Nephron (organoid): ENCODE measurements around the gene TEX19.

Source experiments
- H3K27ac Mint-ChIP-seq, 3 experiments: 2 replicates each; pipeline ENCODE4 v1.8.0; 2020; ENCODE audit warnings: mixed read lengths in 3 of 3, mild to moderate bottlenecking in 2 of 3, moderate library complexity in 1 of 3
- H3K27me3 Mint-ChIP-seq: 2 replicates; pipeline ENCODE4 v1.8.0; 2021; ENCODE audit warnings: low read depth, mild to moderate bottlenecking, moderate library complexity, mixed read lengths
- H3K36me3 Mint-ChIP-seq: 2 replicates; pipeline ENCODE4 v1.8.0; 2020; ENCODE audit warnings: low read depth, mixed read lengths
- H3K4me1 Mint-ChIP-seq: 2 replicates; pipeline ENCODE4 v1.8.0; 2020; ENCODE audit warnings: mixed read lengths
- H3K4me3 Mint-ChIP-seq, 3 experiments: 2 replicates each; pipeline ENCODE4 v1.8.0; 2020; ENCODE audit warnings: mild to moderate bottlenecking in 3 of 3, mixed read lengths in 3 of 3, moderate library complexity in 2 of 3
- H3K9me3 Mint-ChIP-seq: 2 replicates; pipeline ENCODE4 v1.8.0; 2020; ENCODE audit warnings: mixed read lengths
- TF ChIP-seq, protein P1 (sequence below), 3 experiments: fragments of 200-600 bp; sonication (generic); IDR thresholded peaks; one replicate each; pipeline ENCODE4 v1.5.0; 2021; ENCODE audit warnings: antibody characterized with exemption in 3 of 3; ENCODE audit not compliant: unreplicated experiment in 3 of 3

Gene TEX19

DNA sequence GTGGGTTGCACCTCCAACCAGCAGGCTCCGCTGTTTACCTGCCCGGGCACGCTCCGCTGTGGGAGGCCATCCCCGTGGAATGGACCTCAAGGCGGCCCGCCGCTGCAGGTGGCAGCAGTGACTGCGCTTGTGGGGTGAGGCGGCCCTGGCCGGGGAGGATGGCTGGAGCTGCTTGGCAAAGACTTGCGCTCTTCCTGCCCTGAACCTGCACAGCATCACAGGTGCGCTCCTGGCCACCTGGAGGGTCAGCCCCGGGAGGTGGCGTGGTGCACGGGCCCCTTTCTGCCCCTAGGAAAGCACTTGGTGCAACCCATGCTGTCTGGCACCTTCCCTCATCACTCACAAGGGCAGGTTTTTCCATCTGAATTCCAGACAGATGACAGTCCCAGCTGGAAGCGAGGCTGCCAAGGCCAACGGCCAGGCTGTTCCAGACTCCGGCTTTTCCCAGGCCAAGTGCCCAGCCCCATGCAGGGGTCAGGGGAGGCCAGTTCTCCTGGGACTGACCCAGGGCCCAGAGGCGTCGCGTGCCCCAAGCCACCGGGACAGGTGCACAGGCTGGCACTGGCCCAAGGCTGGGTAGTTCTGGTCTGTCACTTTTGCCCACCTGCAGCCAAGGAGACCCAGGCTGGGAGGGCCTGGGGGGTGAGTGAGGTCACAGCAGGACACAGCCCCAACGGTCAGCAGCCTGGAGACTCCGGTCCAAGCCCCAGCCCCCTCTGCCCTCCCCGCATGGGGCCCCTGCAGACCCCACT lies 25.9 kb downstream of the TEX19 start:
- H3K27ac Mint-ChIP-seq, result peak overlapping the region in 1 of 3 experiments; percentile 72
- H3K9me3 Mint-ChIP-seq, result no peaks in the 10 kb centered on the region
- TF ChIP-seq, protein P1, sequence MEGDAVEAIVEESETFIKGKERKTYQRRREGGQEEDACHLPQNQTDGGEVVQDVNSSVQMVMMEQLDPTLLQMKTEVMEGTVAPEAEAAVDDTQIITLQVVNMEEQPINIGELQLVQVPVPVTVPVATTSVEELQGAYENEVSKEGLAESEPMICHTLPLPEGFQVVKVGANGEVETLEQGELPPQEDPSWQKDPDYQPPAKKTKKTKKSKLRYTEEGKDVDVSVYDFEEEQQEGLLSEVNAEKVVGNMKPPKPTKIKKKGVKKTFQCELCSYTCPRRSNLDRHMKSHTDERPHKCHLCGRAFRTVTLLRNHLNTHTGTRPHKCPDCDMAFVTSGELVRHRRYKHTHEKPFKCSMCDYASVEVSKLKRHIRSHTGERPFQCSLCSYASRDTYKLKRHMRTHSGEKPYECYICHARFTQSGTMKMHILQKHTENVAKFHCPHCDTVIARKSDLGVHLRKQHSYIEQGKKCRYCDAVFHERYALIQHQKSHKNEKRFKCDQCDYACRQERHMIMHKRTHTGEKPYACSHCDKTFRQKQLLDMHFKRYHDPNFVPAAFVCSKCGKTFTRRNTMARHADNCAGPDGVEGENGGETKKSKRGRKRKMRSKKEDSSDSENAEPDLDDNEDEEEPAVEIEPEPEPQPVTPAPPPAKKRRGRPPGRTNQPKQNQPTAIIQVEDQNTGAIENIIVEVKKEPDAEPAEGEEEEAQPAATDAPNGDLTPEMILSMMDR (IDR thresholded peaks at IDR 0.05; ENCODE audit: unreplicated experiment in 3 of 3), result no peak
- peaks cover 5% of the 10 kb centered on the region for H3K27me3 Mint-ChIP-seq
- H3K4me3 Mint-ChIP-seq, result no peak overlapping the region
- H3K4me1 Mint-ChIP-seq, result peaks cover 39% of the 10 kb centered on the region
- H3K36me3 Mint-ChIP-seq, result peaks cover 4% of the 10 kb centered on the region

DNA sequence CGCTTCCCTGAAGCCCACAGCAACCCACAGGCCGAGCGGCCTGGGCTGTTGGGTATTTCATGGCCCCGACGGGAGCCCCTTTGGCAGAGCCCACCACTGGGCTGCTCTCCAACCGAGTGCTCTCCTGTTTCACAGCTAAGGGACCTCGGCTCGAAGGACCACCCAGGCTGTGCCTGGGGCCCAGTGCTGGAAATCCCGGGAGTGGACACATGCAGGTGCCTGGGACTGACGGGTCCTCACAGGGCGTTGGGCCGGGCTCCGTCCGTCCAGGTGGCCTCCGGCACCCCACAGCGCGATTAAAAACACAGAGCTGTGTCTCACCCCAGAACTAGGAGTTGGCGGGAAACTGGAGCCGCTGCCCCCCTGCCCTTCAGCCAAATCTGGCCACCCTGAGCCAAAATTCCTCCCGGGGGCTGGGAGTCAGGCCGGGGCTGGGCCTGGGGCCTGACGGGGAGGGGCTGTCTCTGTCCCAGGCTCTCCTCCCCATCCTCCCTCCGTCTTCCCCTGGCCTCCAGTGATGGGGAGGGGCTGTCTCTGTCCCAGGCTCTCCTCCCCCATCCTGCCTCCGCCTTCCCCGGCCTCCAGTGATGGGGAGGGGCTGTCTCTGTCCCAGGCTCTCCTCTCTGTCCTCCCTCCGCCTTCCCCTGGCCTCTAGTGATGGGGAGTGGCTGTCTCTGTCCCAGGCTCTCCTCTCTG lies 26.7 kb downstream of the TEX19 start:
- TF ChIP-seq, protein P1 (IDR thresholded peaks at IDR 0.05; ENCODE audit: unreplicated experiment in 3 of 3), result no peak
- Mint-ChIP-seq H3K36me3 (peaks cover 4% of the 10 kb centered on the region), H3K27ac (peak overlapping the region; percentile 17 to 77 (median 72)), H3K27me3 (no peaks in the 10 kb centered on the region), H3K9me3 (no peaks in the 10 kb centered on the region), H3K4me1 (peaks cover 39% of the 10 kb centered on the region), H3K4me3 (peak overlapping the region in 1 of 3 experiments; percentile 15)

DNA sequence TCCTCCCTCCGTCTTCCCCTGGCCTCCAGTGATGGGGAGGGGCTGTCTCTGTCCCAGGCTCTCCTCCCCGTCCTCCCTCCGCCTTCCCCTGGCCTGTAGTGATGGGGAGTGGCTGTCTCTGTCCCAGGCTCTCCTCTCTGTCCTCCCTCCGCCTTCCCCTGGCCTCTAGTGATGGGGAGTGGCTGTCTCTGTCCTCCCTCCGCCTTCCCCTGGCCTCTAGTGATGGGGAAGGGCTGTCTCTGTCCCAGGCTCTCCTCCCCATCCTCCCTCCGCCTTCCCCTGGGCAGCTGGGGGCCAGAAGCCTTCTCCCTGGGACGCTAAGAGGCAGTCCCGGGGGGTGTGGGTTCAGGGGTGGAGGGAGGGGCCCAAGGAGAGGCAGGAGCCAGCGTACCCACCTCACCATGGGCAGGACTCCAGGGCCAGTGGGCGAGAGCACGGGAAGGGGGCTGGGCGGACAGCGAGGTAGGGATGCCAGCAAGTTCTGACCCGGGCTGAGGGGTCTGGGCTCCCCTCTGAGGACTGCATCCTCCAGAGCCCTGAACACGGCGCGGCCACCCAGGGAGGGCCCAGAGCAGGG lies 27.3 kb downstream of the TEX19 start:
- Mint-ChIP-seq H3K9me3 (no peaks in the 10 kb centered on the region), H3K27ac (peak overlapping the region; percentile 17 to 77 (median 72)), H3K36me3 (peaks cover 4% of the 10 kb centered on the region), H3K4me1 (peaks cover 33% of the 10 kb centered on the region), H3K27me3 (no peaks in the 10 kb centered on the region), H3K4me3 (peak overlapping the region in 2 of 3 experiments; percentile 15 to 38)
- TF ChIP-seq, protein P1 (IDR thresholded peaks at IDR 0.05; ENCODE audit: unreplicated experiment in 3 of 3), result no peak

GRCh38 chr17:82386881-82387704 lies 28.0 kb downstream of the TEX19 start:
- peaks cover 4% of the 10 kb centered on the region for H3K36me3 Mint-ChIP-seq
- H3K4me1 Mint-ChIP-seq, result peaks cover 32% of the 10 kb centered on the region

GRCh38 chr17:82387705-82388106 lies 28.7 kb downstream of the TEX19 start:
- H3K4me1 Mint-ChIP-seq, result peaks cover 32% of the 10 kb centered on the region
- TF ChIP-seq, protein P1 (IDR thresholded peaks at IDR 0.05; ENCODE audit: unreplicated experiment in 3 of 3), result no peak

More at GRCh38 chr17:82386881-82387704, 28.0 kb downstream of the TEX19 start:
- TF ChIP-seq, protein P1 (IDR thresholded peaks at IDR 0.05; ENCODE audit: unreplicated experiment in 3 of 3), result no peak
- no peaks in the 10 kb centered on the region for H3K27me3 Mint-ChIP-seq
- no peak overlapping the region for H3K4me3 Mint-ChIP-seq
- H3K27ac Mint-ChIP-seq, result peak overlapping the region in 2 of 3 experiments; percentile 44 to 76
- H3K9me3 Mint-ChIP-seq, result no peaks in the 10 kb centered on the region

More at GRCh38 chr17:82387705-82388106, 28.7 kb downstream of the TEX19 start:
- H3K4me3 Mint-ChIP-seq, result no peak overlapping the region
- H3K36me3 Mint-ChIP-seq, result peaks cover 11% of the 10 kb centered on the region
- peak overlapping the region in 2 of 3 experiments; percentile 44 to 76 for H3K27ac Mint-ChIP-seq
- H3K27me3 Mint-ChIP-seq, result no peaks in the 10 kb centered on the region
- H3K9me3 Mint-ChIP-seq, result no peaks in the 10 kb centered on the region
